ENCODE measurements around the gene LAMB4. TPM values are rescaled to one million over a fixed set of nuclear protein-coding genes. Genes with fewer than 3 reads are reported as not detected.

Gene LAMB4
- total and polyA plus RNA-seq, 2 of the 4 experiments (the other 2 are of a cell fraction), result 0.12 to 0.18 TPM

GRCh38 chr7:108062250-108063014 is 67.7 kb downstream of the LAMB4 start:
- peak; percentile 59 for DNase-seq
- no peaks in the 10 kb centered on the region for H3K9me3 ChIP-seq (ENCODE audit: control insufficient read depth, insufficient read depth, low read length)
- peak overlapping the region; percentile 27; the same call in 1 of the 2 replicates for H2BK20ac ChIP-seq (ENCODE audit: low read depth, low read length)
- no peak overlapping the region for H3K23ac ChIP-seq (ENCODE audit: low read depth, low read length)
- BruUV-seq (replicated peaks), result no TSS peak
- no peak overlapping the region for H2BK15ac ChIP-seq (ENCODE audit: low read depth, low read length)
- no peak overlapping the region for H2AFZ ChIP-seq (replicated peaks; ENCODE audit: low read length, poor library complexity)
- H2AK9ac ChIP-seq (replicated peaks; ENCODE audit: low read depth, low read length, poor library complexity), result no peak overlapping the region
- peak overlapping the region; percentile 36; the same call in 1 of the 2 replicates for H4K91ac ChIP-seq (ENCODE audit: insufficient read depth, low read depth, low read length)
- no peak overlapping the region for H2BK5ac ChIP-seq (ENCODE audit: low read depth, low read length, poor library complexity, severe bottlenecking)
- intact Hi-C loops (cut with micrococcal nuclease) (no loop called here), dilution Hi-C loops (cut with HindIII; ENCODE audit: low sequenced_read_pairs, unreplicated experiment) (no loop called here), in situ Hi-C loops (cut with MboI; ENCODE audit: low sequenced_read_pairs) (no loop called here)
- no peak overlapping the region for H3K56ac ChIP-seq (ENCODE audit: extremely low read depth, insufficient read depth, low read length)
- no peaks in the 10 kb centered on the region for H3K4me1 ChIP-seq (ENCODE audit: control insufficient read depth, insufficient read depth, low read length)
- H3K14ac ChIP-seq (replicated peaks; ENCODE audit: low read depth, low read length), result no peak overlapping the region
- H3K36me3 ChIP-seq (ENCODE audit: control insufficient read depth, insufficient read depth, low read length), result no peaks in the 10 kb centered on the region
- 75% methylated on average over 2 of the region's 5 CpGs; no CpG with 5 or more reads in 1 of the 2 experiments for WGBS, 2 experiments (ENCODE audit: extremely low coverage in 2 of 2, insufficient read length in 1 of 2)
- no peak overlapping the region for H4K8ac ChIP-seq (ENCODE audit: low read depth in 2 of 2, low read length in 2 of 2)
- ChIA-PET CTCF (interaction anchor here (0.6 kb wide), 1 partner anchor 17 kb away, joined by 3 read pairs; no protein-coding TSS in a partner anchor), POLR2A (ENCODE audit: unreplicated experiment) (no interaction called here)
- no peaks in the 10 kb centered on the region for H3K27me3 ChIP-seq (ENCODE audit: control insufficient read depth, insufficient read depth, low read length)
- H3K9me1 ChIP-seq (ENCODE audit: insufficient read depth, low read length), result peaks cover 6% of the 10 kb centered on the region
- H3K9ac ChIP-seq (ENCODE audit: low read depth, low read length), result no peak overlapping the region
- H2AK5ac ChIP-seq (ENCODE audit: low read depth, low read length), result 0 out of 2 replicates have a peak overlapping the region, but pooled peaks have one; percentile 0
- no peaks in the 10 kb centered on the region for H4K20me1 ChIP-seq (ENCODE audit: insufficient read depth, low read length)
- H3K27ac ChIP-seq (ENCODE audit: insufficient read depth, low read length), result no peak overlapping the region
- peak overlapping the region; percentile 64 for H3K4ac ChIP-seq (ENCODE audit: low read depth, low read length)
- no peaks in the 10 kb centered on the region for H3K79me1 ChIP-seq (ENCODE audit: low read depth in 1 of 2, low read length in 2 of 2)
- H3K18ac ChIP-seq (ENCODE audit: low read depth, low read length), result no peak overlapping the region
- no peak overlapping the region for H3K4me2 ChIP-seq (ENCODE audit: low read depth, low read length)
- H3K4me3 ChIP-seq (ENCODE audit: insufficient read depth, low read depth, low read length), result no peak overlapping the region
- H2BK120ac ChIP-seq (ENCODE audit: low read depth, low read length), result peak overlapping the region; percentile 57; the same call in 1 of the 2 replicates
- ATAC-seq (ENCODE audit: low read depth), result no peak
- H4K5ac ChIP-seq (ENCODE audit: low read depth, low read length), result no peak overlapping the region
- TF ChIP-seq SMC3 (IDR thresholded peaks at IDR 0.05; ENCODE audit: low read depth, low read length) (no peak), FOS (IDR thresholded peaks at IDR 0.05; ENCODE audit: low read depth, low read length) (no peak), CEBPB (IDR thresholded peaks at IDR 0.05; ENCODE audit: low read depth, low read length) (no peak), MXI1 (IDR thresholded peaks at IDR 0.05; ENCODE audit: borderline replicate concordance, low read depth, low read length) (no peak), POLR2A (IDR thresholded peaks at IDR 0.05; ENCODE audit: low read depth, low read length) (no peak), BHLHE40 (IDR thresholded peaks at IDR 0.05; ENCODE audit: low read depth, low read length) (no peak), RCOR1 (IDR thresholded peaks at IDR 0.05; ENCODE audit: insufficient replicate concordance, low read length) (no peak), ELK1 (IDR thresholded peaks at IDR 0.05; ENCODE audit: borderline replicate concordance, low read depth, low read length) (no peak), RAD21 (IDR thresholded peaks at IDR 0.05; ENCODE audit: low read length) (no peak), MAZ (IDR thresholded peaks at IDR 0.05; ENCODE audit: borderline replicate concordance, low read depth, low read length) (no peak), CHD1 (IDR thresholded peaks at IDR 0.05; ENCODE audit: low read depth, low read length) (no peak), USF2 (IDR thresholded peaks at IDR 0.05; ENCODE audit: low read depth, low read length) (no peak), MAFK (IDR thresholded peaks at IDR 0.05; ENCODE audit: low read depth, low read length) (no peak), RFX5 (IDR thresholded peaks at IDR 0.05; ENCODE audit: low read depth, low read length) (no peak), NFE2L2 (IDR thresholded peaks at IDR 0.05; ENCODE audit: low read depth, low read length) (no peak)
